Astrocyte of the spinal cord (primary cell): ENCODE measurements around the gene MACROD2.

Experiments
- DNase-seq: peaks from one replicate; pipeline ENCODE4 v3.0.0; 2011; ENCODE audit warnings: low read depth, low spot score
- H3K4me3 ChIP-seq: 2 replicates; pipeline ENCODE4 v1.5.1; 2011; ENCODE audit warnings: low read depth, mild to moderate bottlenecking, low read length, moderate library complexity
- in situ Hi-C: cut with HindIII; loops from 2 replicates; pipeline ENCODE4 v1.10.0; 2017; ENCODE audit warnings: low sequenced_read_pairs
- TF ChIP-seq, protein P1 (sequence below): IDR thresholded peaks from 2 replicates; pipeline ENCODE4 v1.5.1; 2012; ENCODE audit warnings: low read depth, mild to moderate bottlenecking, low read length, inconsistent platforms

Gene MACROD2

GRCh38 chr20:14570811-14571210, 575.5 kb downstream of the MACROD2 start:
- TF ChIP-seq, protein P1, sequence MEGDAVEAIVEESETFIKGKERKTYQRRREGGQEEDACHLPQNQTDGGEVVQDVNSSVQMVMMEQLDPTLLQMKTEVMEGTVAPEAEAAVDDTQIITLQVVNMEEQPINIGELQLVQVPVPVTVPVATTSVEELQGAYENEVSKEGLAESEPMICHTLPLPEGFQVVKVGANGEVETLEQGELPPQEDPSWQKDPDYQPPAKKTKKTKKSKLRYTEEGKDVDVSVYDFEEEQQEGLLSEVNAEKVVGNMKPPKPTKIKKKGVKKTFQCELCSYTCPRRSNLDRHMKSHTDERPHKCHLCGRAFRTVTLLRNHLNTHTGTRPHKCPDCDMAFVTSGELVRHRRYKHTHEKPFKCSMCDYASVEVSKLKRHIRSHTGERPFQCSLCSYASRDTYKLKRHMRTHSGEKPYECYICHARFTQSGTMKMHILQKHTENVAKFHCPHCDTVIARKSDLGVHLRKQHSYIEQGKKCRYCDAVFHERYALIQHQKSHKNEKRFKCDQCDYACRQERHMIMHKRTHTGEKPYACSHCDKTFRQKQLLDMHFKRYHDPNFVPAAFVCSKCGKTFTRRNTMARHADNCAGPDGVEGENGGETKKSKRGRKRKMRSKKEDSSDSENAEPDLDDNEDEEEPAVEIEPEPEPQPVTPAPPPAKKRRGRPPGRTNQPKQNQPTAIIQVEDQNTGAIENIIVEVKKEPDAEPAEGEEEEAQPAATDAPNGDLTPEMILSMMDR = no peak
- no peak for DNase-seq
- H3K4me3 ChIP-seq = no peak overlapping the region
- in situ Hi-C loops = no loop called here

DNA sequence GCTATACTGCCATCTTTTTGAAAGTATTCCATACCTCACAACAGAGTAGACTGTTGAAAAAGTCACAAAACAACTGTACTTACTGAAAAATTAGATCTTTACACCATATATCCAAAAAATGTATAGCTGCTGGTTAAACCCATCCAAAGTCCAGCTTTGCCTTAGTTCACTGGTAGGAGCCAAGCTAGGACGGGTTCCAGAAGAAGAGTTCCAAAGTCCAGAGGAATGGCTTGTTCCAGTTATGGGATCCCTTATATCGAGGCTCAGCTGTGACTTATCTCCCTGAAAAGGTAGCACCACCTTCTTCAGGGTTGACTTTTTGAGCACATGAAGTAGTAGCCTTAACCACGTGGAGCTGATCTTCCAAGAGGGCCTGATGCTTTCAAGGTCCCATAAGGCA, 578.4 kb downstream of the MACROD2 start:
- TF ChIP-seq, protein P1 = no peak
- in situ Hi-C loops = no loop called here
- DNase-seq = no peak
- H3K4me3 ChIP-seq = no peak overlapping the region

DNA sequence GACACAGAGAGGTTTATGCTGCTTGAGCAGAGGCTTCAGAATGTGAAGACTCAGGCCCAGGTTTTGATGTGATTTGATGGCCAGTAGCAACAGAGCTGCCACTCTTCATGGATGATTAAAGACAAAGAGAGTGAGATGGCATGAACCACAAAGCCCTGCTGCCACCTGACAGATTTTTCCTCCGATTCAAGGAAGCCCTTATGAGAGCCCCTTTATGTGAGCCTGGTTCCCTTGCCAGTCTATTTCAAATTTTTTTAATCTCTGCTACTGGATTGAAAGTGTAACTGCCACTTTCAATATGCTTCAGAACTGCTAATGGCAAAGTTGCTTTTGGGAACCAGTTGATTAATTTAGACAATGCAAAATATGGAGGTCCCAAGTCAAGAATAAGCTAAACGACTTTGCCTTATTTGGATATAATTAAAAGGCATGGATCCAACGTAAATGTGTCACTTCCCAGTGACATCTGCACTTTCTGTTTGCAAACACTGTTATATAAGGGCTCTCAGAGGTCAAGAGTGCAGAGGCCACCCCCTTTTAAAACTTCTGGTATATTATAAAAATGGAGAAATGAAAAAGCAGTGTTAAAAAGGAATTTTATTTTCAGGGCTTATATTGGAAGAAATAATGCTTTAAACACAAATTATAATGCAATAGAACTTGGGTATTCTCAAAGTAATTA, 581.0 kb downstream of the MACROD2 start:
- no peak overlapping the region for H3K4me3 ChIP-seq
- DNase-seq = no peak
- TF ChIP-seq, protein P1 = no peak
- in situ Hi-C loops = no loop called here

GRCh38 chr20:14580418-14581074, 585.2 kb downstream of the MACROD2 start:
- in situ Hi-C loops = no loop called here
- no peak overlapping the region for H3K4me3 ChIP-seq
- DNase-seq = no peak
- TF ChIP-seq, protein P1 = no peak

- in situ Hi-C loops = no loop called here
- no peak for DNase-seq
- H3K4me3 ChIP-seq = no peak overlapping the region
- TF ChIP-seq, protein P1 = no peak
Measured at GRCh38 chr20:14581731-14582130, 586.4 kb downstream of the MACROD2 start.

GRCh38 chr20:14582855-14583254, 587.5 kb downstream of the MACROD2 start:
- in situ Hi-C loops = no loop called here
- TF ChIP-seq, protein P1 = no peak
- no peak overlapping the region for H3K4me3 ChIP-seq
- DNase-seq = no peak
